Glomerular visceral epithelial cell (primary cell): Measurements from ENCODE around the gene PWP2.
"Not testable (repeated sequence)": the region's sequence is repeated elsewhere in the genome, so short reads cannot be mapped to it uniquely, and the experiment has no call there.

ENCODE experiments used
- DNase-seq: peaks from one replicate; pipeline ENCODE4 v3.0.0-alpha.2; 2016; ENCODE audit errors: extremely low spot score

PWP2 gene

GRCh38 chr21:44138039-44138438, 30.8 kb downstream of the PWP2 start:
- DNase-seq: not testable (repeated sequence)

- DNase-seq: not testable (repeated sequence)
Measured at GRCh38 chr21:44139787-44140551, 32.8 kb downstream of the PWP2 start.

- not testable (repeated sequence) for DNase-seq
Measured at GRCh38 chr21:44140552-44140932, 33.3 kb downstream of the PWP2 start.

DNA sequence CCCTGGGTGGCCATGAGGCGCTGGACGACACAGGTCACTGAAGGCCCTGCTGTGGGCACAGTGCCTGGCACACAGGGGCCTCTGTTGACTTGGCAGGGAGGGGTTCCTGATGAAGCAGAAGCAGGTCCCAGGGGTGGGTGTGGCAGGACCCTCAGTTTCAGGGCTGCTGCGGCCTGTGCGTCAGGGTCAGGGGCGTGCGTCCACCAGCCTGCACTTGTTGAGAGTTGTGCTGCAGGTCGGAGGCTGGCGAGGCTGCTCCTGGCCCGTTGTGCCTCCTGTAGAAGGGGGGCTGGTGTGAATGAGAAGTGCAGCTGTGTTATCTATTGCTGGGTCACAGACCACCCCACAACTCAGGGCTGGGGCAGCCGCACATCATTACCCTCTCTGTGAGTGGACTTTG, 35.3 kb downstream of the PWP2 start:
- not testable (repeated sequence) for DNase-seq

GRCh38 chr21:44143380-44143779, 36.2 kb downstream of the PWP2 start:
- not testable (repeated sequence) for DNase-seq

DNA sequence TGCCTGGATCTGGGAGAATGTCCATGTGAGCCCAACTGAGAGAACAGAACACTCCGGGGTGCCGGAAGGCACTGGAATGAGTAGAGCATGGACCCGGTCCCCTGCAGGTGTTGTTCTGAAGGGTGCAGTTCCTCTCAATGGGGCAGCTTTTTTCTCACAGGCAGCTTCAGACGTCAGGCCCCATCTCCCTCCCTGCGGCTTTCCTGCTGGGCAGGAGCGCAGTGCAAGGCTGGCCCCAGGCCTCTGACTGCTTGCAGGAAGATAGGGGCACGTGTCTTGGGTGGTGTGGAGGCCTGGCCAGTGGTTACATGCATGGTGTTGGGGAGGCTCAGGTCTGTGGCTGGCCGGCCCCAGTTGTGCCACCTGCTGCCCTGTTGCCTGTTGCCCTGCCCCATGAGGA, 36.8 kb downstream of the PWP2 start:
- not testable (repeated sequence) for DNase-seq

DNA sequence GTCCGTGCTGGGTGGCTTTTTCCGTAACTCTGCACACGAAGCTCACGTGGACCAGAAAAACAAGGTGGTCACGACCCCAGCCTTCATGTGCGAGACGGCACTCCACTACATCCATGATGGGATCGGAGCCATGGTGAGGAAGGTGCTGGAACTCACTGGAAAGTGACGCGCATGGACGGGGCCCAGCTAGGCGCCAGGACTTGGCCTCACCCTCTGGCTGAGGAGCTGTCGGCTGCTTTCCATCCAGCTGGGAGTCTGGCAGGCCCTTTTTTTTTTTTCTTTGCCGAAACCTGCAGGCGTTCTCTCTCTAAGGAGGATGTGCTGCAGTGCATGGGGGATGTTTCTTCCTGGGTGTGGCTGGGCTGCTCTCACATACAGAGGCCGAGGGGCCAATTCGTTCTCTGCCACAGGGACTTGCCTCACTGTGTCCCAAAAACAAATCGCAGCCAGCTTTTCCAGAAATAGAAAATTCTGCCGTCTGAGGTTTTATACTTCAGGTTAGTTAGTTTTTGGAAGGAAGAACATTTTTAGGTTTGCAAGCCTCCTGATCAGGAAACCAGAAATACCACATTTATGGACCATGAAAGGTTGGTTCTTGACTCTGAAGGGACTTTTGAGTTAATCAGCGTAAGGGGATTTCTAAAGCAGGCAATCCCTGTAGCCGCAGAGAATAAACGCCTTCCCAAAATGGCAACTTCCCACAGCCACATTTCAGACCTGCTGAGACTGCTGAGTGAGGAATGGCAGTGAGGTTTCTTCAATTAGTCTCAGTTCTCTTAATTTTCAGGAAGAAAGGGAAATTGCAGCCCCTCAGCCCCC, 37.8 kb downstream of the PWP2 start:
- not testable (repeated sequence) for DNase-seq

DNA sequence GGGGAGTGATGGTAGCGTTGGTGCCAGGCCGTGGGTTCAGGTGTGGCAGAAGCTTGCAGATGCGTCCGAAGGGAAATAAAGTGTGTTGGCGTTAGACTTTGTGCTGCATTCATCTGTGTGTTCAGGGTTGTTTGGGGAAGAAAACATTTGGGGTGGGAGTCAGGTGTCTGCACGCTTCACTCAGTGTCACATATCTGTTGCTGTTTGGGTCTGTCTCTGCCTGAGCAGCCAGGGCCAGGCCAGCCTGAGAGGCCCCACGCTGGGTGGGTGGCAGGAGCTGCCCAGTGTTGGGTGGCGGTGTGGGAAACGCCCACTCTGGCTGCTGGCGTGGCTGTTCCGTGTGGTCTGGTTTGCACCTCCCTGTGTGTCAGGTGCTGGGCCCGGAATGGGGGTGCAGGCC, 38.4 kb downstream of the PWP2 start:
- not testable (repeated sequence) for DNase-seq

- not testable (repeated sequence) for DNase-seq
Measured at GRCh38 chr21:44147108-44147507, 39.9 kb downstream of the PWP2 start.

DNA sequence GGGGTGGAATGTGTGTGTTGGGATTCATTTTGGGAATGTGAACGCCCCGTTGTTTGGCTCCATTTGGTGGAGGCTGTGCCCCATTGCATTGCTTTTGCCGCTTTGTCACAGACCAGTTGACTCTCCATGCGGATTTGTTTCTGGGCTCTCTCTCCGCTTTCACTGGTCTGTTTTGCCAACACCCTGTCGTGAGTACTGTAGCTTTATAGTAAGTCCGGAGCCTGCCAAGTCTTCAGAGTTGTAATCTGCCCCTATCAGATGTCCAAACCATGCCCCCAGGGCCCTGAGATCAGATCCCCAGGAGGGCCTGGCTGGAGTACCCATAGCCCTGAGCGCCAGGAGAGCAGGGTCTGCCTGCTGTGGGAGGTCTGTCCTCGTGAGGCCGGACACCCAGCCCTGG, 43.1 kb downstream of the PWP2 start:
- not testable (repeated sequence) for DNase-seq

GRCh38 chr21:44153214-44153888, 46.2 kb downstream of the PWP2 start:
- not testable (repeated sequence) for DNase-seq

- DNase-seq: not testable (repeated sequence)
Measured at GRCh38 chr21:44153889-44154228, 46.7 kb downstream of the PWP2 start.

- not testable (repeated sequence) for DNase-seq
Measured at GRCh38 chr21:44154816-44155230, 47.6 kb downstream of the PWP2 start.

GRCh38 chr21:44155231-44155993, 48.2 kb downstream of the PWP2 start:
- DNase-seq: not testable (repeated sequence)

GRCh38 chr21:44155994-44156380, 48.8 kb downstream of the PWP2 start:
- not testable (repeated sequence) for DNase-seq

DNA sequence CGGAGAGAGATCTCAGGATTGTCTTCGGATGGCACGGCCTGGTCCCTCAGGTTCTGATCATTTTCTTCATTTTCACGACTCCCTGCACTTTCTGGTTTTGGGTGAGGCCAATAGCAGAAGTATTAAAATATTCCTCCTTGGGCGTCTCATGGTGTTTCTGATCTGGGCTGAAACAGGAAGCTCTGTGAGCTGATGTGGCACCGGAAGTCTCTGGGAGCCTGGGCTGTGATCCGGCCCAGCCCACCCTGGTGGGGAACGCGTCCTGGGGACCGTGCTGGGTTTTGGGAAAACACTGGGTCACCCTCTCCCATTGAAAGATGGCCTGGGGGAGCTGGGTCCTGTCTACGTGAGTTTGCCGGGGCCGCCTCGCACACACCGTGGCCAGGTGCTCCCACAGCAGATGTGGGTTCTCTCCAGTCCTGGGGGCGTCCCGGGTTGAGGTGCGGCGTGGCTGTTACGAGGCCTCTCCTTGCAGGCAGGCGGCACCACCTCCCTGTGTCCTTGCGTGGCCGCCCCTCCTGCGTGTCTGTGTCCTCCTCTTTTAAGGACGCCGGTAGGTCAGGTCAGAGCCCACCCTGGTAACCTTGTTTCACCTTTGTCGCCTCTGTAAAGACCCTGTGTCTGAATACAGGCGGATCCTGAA, 50.4 kb downstream of the PWP2 start:
- DNase-seq: not testable (repeated sequence)

- DNase-seq: not testable (repeated sequence)
Measured at GRCh38 chr21:44158082-44158468, 50.9 kb downstream of the PWP2 start.

GRCh38 chr21:44159349-44160297, 52.4 kb downstream of the PWP2 start:
- not testable (repeated sequence) for DNase-seq

DNA sequence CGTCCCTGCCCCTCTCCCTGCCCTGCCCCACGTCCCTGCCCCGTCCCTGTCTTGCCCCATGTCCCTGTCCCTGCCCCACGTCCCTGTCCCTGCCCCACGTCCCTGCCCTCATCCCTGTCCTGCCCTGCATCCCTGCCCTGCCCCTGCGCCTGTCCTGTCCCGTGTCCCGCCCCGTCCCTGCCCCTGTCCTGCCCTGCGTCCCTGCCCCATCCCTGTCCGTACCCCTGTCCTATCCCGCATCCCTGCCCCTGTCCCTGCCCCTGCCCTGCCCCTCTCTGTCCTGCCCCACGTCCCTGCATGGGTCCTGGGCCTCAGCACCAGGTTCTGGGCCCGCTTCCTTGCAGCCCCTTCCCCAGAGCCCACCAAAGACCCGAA, 53.1 kb downstream of the PWP2 start:
- DNase-seq: not testable (repeated sequence)

DNA sequence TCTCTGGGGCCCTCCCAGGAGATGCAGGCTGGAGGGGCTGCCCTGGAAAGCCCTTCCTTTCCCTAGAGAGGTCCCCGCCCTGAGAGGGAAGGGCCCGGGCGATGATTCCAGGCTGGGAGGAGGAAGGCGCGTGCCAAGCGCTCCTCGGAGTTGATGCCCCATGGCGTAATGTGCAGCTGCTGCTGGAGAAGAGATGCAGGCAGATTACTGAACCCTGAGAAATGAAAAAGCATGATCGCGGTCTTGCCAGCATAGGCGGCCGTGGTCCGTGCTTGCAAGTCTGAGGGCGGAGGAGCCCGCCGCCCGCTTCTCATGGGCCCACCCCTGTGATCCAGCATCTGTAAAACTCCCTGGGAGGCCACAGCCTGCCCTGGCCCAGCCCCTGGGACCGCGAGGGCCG, 53.6 kb downstream of the PWP2 start:
- DNase-seq: not testable (repeated sequence)
